IMR-90 (cell line): ENCODE results near the gene TSC22D4. TPM values are rescaled to one million over a fixed set of nuclear protein-coding genes. Genes with fewer than 3 reads are reported as not detected.

ENCODE experiments used
- ATAC-seq: fragments of 200-7000 bp; cut with Tn5 transposase; 2 replicates; pipeline ENCODE4 v1.9.1; 2020; ENCODE audit warnings: low read depth, mild to moderate bottlenecking, moderate library complexity
- BruUV-seq: library from RNA; stranded (reverse); fragments of 400-500 nt; replicated peaks from 2 replicates; lab custom pipeline; 2021; lab: Mats Ljungman, UMichigan
- CTCF ChIA-PET: fragments of 300-600 bp; formaldehyde crosslinking; extraction: SDS; loops from one replicate; lab custom pipeline; 2021; ENCODE audit warnings: antibody characterized with exemption; lab: Yijun Ruan, JAX
- POLR2A ChIA-PET: fragments of 300-600 bp; sonication (Branson Sonifier 250); formaldehyde crosslinking; loops from one replicate; lab custom pipeline; 2022; ENCODE audit warnings: antibody characterized with exemption; ENCODE audit not compliant: unreplicated experiment; lab: Charles Lee
- DNase-seq: peaks from one replicate; pipeline ENCODE4 v3.0.0; 2013
- H2AFZ ChIP-seq: replicated peaks from 2 replicates; pipeline ENCODE3; 2013; ENCODE audit warnings: low read length, mild to moderate bottlenecking; ENCODE audit not compliant: poor library complexity
- H2AK5ac ChIP-seq: 2 replicates; pipeline ENCODE4 v1.6.1; 2013; ENCODE audit warnings: low read depth, low read length, inconsistent platforms
- H2AK9ac ChIP-seq: replicated peaks from 2 replicates; pipeline ENCODE3; 2013; ENCODE audit warnings: mild to moderate bottlenecking, low read depth, low read length, moderate library complexity; ENCODE audit not compliant: poor library complexity
- H2BK120ac ChIP-seq: 2 replicates; pipeline ENCODE4 v1.6.1; 2013; ENCODE audit warnings: low read depth, low read length, inconsistent platforms
- H2BK15ac ChIP-seq: 3 replicates; pipeline ENCODE4 v1.6.1; 2013; ENCODE audit warnings: low read depth, low read length, inconsistent platforms
- H2BK20ac ChIP-seq: 2 replicates; pipeline ENCODE4 v1.6.1; 2013; ENCODE audit warnings: low read depth, mild to moderate bottlenecking, inconsistent platforms, low read length, moderate library complexity
- H2BK5ac ChIP-seq: 2 replicates; pipeline ENCODE4 v1.6.1; 2013; ENCODE audit warnings: mild to moderate bottlenecking, low read depth, low read length, inconsistent platforms; ENCODE audit not compliant: poor library complexity, severe bottlenecking
- H3K14ac ChIP-seq: replicated peaks from 2 replicates; pipeline ENCODE4 v1.6.1; 2013; ENCODE audit warnings: low read depth, low read length, inconsistent platforms
- H3K18ac ChIP-seq: 2 replicates; pipeline ENCODE4 v1.6.1; 2013; ENCODE audit warnings: low read depth, low read length, control low read depth
- H3K23ac ChIP-seq: 2 replicates; pipeline ENCODE4 v1.6.1; 2013; ENCODE audit warnings: low read depth, low read length, inconsistent platforms
- H3K27ac ChIP-seq: 2 replicates; pipeline ENCODE4 v1.5.1; 2013; ENCODE audit warnings: mild to moderate bottlenecking, control low read depth, low read length; ENCODE audit not compliant: insufficient read depth
- H3K27me3 ChIP-seq: 2 replicates; pipeline ENCODE4 v1.6.1; 2013; ENCODE audit warnings: low read length; ENCODE audit not compliant: control insufficient read depth, insufficient read depth
- H3K36me3 ChIP-seq: 2 replicates; pipeline ENCODE4 v1.6.1; 2013; ENCODE audit warnings: low read length, mixed read lengths; ENCODE audit not compliant: control insufficient read depth, insufficient read depth
- H3K4ac ChIP-seq: 2 replicates; pipeline ENCODE4 v1.6.1; 2013; ENCODE audit warnings: low read depth, low read length, inconsistent platforms
- H3K4me1 ChIP-seq: 2 replicates; pipeline ENCODE4 v1.6.1; 2013; ENCODE audit warnings: low read length, mixed read lengths; ENCODE audit not compliant: control insufficient read depth, insufficient read depth
- H3K4me2 ChIP-seq: 2 replicates; pipeline ENCODE4 v1.6.1; 2013; ENCODE audit warnings: low read depth, mild to moderate bottlenecking, control low read depth, low read length, moderate library complexity
- H3K4me3 ChIP-seq: 2 replicates; pipeline ENCODE4 v1.5.1; 2013; ENCODE audit warnings: low read depth, mild to moderate bottlenecking, control low read depth, low read length, moderate library complexity; ENCODE audit not compliant: insufficient read depth
- H3K56ac ChIP-seq: 2 replicates; pipeline ENCODE4 v1.6.1; 2013; ENCODE audit warnings: low read length, inconsistent platforms; ENCODE audit not compliant: insufficient read depth; ENCODE audit errors: extremely low read depth
- H3K79me1 ChIP-seq, 2 experiments: 2 replicates each; pipeline ENCODE4 v1.6.1; 2013; ENCODE audit warnings: low read length in 2 of 2, inconsistent platforms in 1 of 2, low read depth in 1 of 2
- H3K9ac ChIP-seq: 2 replicates; pipeline ENCODE4 v1.6.1; 2013; ENCODE audit warnings: low read depth, low read length, control low read depth
- H3K9me1 ChIP-seq: 2 replicates; pipeline ENCODE4 v1.6.1; 2013; ENCODE audit warnings: low read length, inconsistent platforms; ENCODE audit not compliant: insufficient read depth
- H3K9me3 ChIP-seq: 2 replicates; pipeline ENCODE4 v1.6.1; 2013; ENCODE audit warnings: low read length; ENCODE audit not compliant: control insufficient read depth, insufficient read depth
- H4K20me1 ChIP-seq: 2 replicates; pipeline ENCODE4 v1.6.1; 2013; ENCODE audit warnings: low read length, inconsistent platforms; ENCODE audit not compliant: insufficient read depth
- H4K5ac ChIP-seq: 2 replicates; pipeline ENCODE4 v1.6.1; 2013; ENCODE audit warnings: mild to moderate bottlenecking, low read depth, low read length, control low read depth
- H4K8ac ChIP-seq, 2 experiments: 2 replicates each; pipeline ENCODE4 v1.6.1; 2013; ENCODE audit warnings: low read depth in 2 of 2, low read length in 2 of 2, control low read depth in 1 of 2, inconsistent platforms in 1 of 2
- H4K91ac ChIP-seq: 2 replicates; pipeline ENCODE4 v1.6.1; 2013; ENCODE audit warnings: low read depth, low read length, inconsistent platforms; ENCODE audit not compliant: insufficient read depth
- ELK1 ChIP-seq: fragments of 150-350 bp; IDR thresholded peaks from 2 replicates; pipeline ENCODE4 v1.6.1; 2016; ENCODE audit warnings: low read depth, mild to moderate bottlenecking, low read length, moderate library complexity, borderline replicate concordance
- NFE2L2 ChIP-seq: fragments of 150-350 bp; IDR thresholded peaks from 2 replicates; pipeline ENCODE4 v1.6.1; 2016; ENCODE audit warnings: low read depth, mild to moderate bottlenecking, low read length
- POLR2A ChIP-seq: IDR thresholded peaks from 2 replicates; pipeline ENCODE4 v1.6.1; 2012; ENCODE audit warnings: mild to moderate bottlenecking, low read depth, low read length
- SMC3 ChIP-seq: fragments of 150-350 bp; IDR thresholded peaks from 2 replicates; pipeline ENCODE4 v1.6.1; 2016; ENCODE audit warnings: low read depth, mild to moderate bottlenecking, antibody characterized with exemption, low read length, moderate library complexity
- WGBS, 2 experiments: methylation state at CpG; one replicate each; pipeline versions ENCODE4 v1.1.5 to v1.1.7; 2013; ENCODE audit warnings: missing lambda C conversion rate in 2 of 2; ENCODE audit not compliant: insufficient read length in 1 of 2; ENCODE audit errors: extremely low coverage in 2 of 2; 5-methylcytosine and 5-hydroxymethylcytosine counted together
- dilution Hi-C: fragments of 300-500 bp; cut with HindIII; formaldehyde crosslinking; loops from one replicate; pipeline ENCODE4 v1.14.3; 2018; ENCODE audit warnings: low sequenced_read_pairs; ENCODE audit not compliant: unreplicated experiment
- in situ Hi-C: fragments of 300-500 bp; cut with MboI; formaldehyde crosslinking; loops from 3 replicates; pipeline ENCODE4 v1.14.3; 2019; ENCODE audit warnings: low sequenced_read_pairs, inconsistent platforms, mixed read lengths
- intact Hi-C: fragments of 100-400 bp; cut with micrococcal nuclease; formaldehyde crosslinking; loops from 2 replicates; pipeline ENCODE4 v1.10.0; 2022
- polyA plus RNA-seq, 3 experiments: library from polyadenylated mRNA; depleted of rRNA; stranded (reverse); fragments of >200 nt; gene quantifications; 2 replicates each; pipeline ENCODE4 v1.2.3, GENCODE V29; 2012; ENCODE audit warnings: low replicate concordance in 1 of 3
- total RNA-seq: library from RNA; depleted of rRNA; stranded (reverse); fragments of >200 nt; gene quantifications from 2 replicates; pipeline ENCODE4 v1.2.3, GENCODE V29; 2012

Gene TSC22D4
- total and polyA plus RNA-seq, 2 of the 4 experiments (the other 2 are of a cell fraction), result 9.3 to 29.9 TPM

GRCh38 chr7:100452513-100452912 lies 26.5 kb downstream of the TSC22D4 start:
- Histone ChIP-seq H2AFZ (no peak overlapping the region), H3K9me1 (peaks cover 3% of the 10 kb centered on the region; the same call in 1 of the 2 replicates), H2BK5ac (no peak overlapping the region), H4K20me1 (no peaks in the 10 kb centered on the region), H3K9me3 (no peaks in the 10 kb centered on the region), H2BK15ac (no peak overlapping the region), H3K18ac (no peak overlapping the region), H3K9ac (no peak overlapping the region), H3K36me3 (no peaks in the 10 kb centered on the region), H3K27ac (no peak overlapping the region), H3K4ac (no peak overlapping the region), H3K4me2 (no peak overlapping the region), H4K91ac (no peak overlapping the region), H4K8ac (no peak overlapping the region), H2AK5ac (no peak overlapping the region), H3K14ac (no peak overlapping the region), H2AK9ac (no peak overlapping the region), H3K56ac (no peak overlapping the region), H2BK20ac (no peak overlapping the region), H3K4me1 (peaks cover 4% of the 10 kb centered on the region), H3K23ac (no peak overlapping the region), H4K5ac (no peak overlapping the region), H3K4me3 (no peak overlapping the region), H3K27me3 (no peaks in the 10 kb centered on the region), H2BK120ac (no peak overlapping the region), H3K79me1 (no peaks in the 10 kb centered on the region)
- ChIA-PET CTCF (no interaction called here), POLR2A (no interaction called here)
- WGBS, 2 experiments, result 90% methylated on average over 2 of the region's 3 CpGs; no CpG with 5 or more reads in 1 of the 2 experiments
- in situ Hi-C loops, result loop anchor here (25.0 kb wide), 1 partner anchor 410 kb away; the partner anchor contains the start of genes SLC12A9 and TRIP6
- TF ChIP-seq ELK1 (no peak), POLR2A (no peak), NFE2L2 (no peak), SMC3 (no peak)
- ATAC-seq, result no peak
- no TSS peak for BruUV-seq
- no peak for DNase-seq
- dilution Hi-C loops, result no loop called here
- intact Hi-C loops, result no loop called here
